Measurements from ENCODE around the gene SUCLG2. TPM values are rescaled to one million over a fixed set of nuclear protein-coding genes. Genes with fewer than 3 reads are reported as not detected.

SUCLG2 gene
- total RNA-seq, 1 donor from 2014 or later = 99.2 TPM

- no peak for ATAC-seq
Measured at GRCh38 chr3:67534594-67534993, 119.8 kb downstream of the SUCLG2 start.

GRCh38 chr3:67531181-67532101, 123.0 kb downstream of the SUCLG2 start:
- DNase-seq (ENCODE audit: missing footprints) (no peak), ATAC-seq (no peak)
- intact Hi-C loops (cut with DNase I) = no loop called here

More at GRCh38 chr3:67534594-67534993, 119.8 kb downstream of the SUCLG2 start:
- intact Hi-C loops (cut with DNase I) = no loop called here
- DNase-seq (ENCODE audit: missing footprints) = no peak

GRCh38 chr3:67529915-67530314, 124.5 kb downstream of the SUCLG2 start:
- intact Hi-C loops (cut with DNase I) = no loop called here
- DNase-seq (ENCODE audit: missing footprints) (no peak), ATAC-seq (no peak)

GRCh38 chr3:67529337-67529736, 125.1 kb downstream of the SUCLG2 start:
- intact Hi-C loops (cut with DNase I) = no loop called here
- ATAC-seq (no peak), DNase-seq (ENCODE audit: missing footprints) (no peak)

- DNase-seq (ENCODE audit: missing footprints) (no peak), ATAC-seq (no peak)
- intact Hi-C loops (cut with DNase I) = no loop called here
Measured at GRCh38 chr3:67526246-67526645, 128.2 kb downstream of the SUCLG2 start.

- no peak for DNase-seq (ENCODE audit: missing footprints)
- intact Hi-C loops (cut with DNase I) = no loop called here
- ATAC-seq = no peak
Measured at GRCh38 chr3:67524046-67524445, 130.4 kb downstream of the SUCLG2 start.

- ATAC-seq = no peak
- intact Hi-C loops (cut with DNase I) = no loop called here
- no peak for DNase-seq (ENCODE audit: missing footprints)
Measured at GRCh38 chr3:67522081-67522480, 132.3 kb downstream of the SUCLG2 start.

- intact Hi-C loops (cut with DNase I) = no loop called here
- no peak for DNase-seq (ENCODE audit: missing footprints)
- ATAC-seq = no peak
Measured at GRCh38 chr3:67521053-67521646, 133.3 kb downstream of the SUCLG2 start.

GRCh38 chr3:67518236-67518635, 136.2 kb downstream of the SUCLG2 start:
- intact Hi-C loops (cut with DNase I) = no loop called here
- DNase-seq (ENCODE audit: missing footprints) (no peak), ATAC-seq (no peak)

- intact Hi-C loops (cut with DNase I) = no loop called here
- ATAC-seq = no peak
- no peak for DNase-seq (ENCODE audit: missing footprints)
Measured at GRCh38 chr3:67517781-67518180, 136.6 kb downstream of the SUCLG2 start.

GRCh38 chr3:67516496-67516895, 137.9 kb downstream of the SUCLG2 start:
- intact Hi-C loops (cut with DNase I) = no loop called here
- ATAC-seq = no peak
- DNase-seq (ENCODE audit: missing footprints) = no peak

- DNase-seq (ENCODE audit: missing footprints) (no peak), ATAC-seq (no peak)
- intact Hi-C loops (cut with DNase I) = no loop called here
Measured at GRCh38 chr3:67515778-67516177, 138.6 kb downstream of the SUCLG2 start.

GRCh38 chr3:67509471-67510075, 144.8 kb downstream of the SUCLG2 start:
- intact Hi-C loops (cut with DNase I) = no loop called here
- no peak for ATAC-seq
- DNase-seq (ENCODE audit: missing footprints) = no peak

GRCh38 chr3:67507584-67507983, 146.8 kb downstream of the SUCLG2 start:
- ATAC-seq (no peak), DNase-seq (ENCODE audit: missing footprints) (no peak)
- intact Hi-C loops (cut with DNase I) = no loop called here

- intact Hi-C loops (cut with DNase I) = no loop called here
- no peak for DNase-seq (ENCODE audit: missing footprints)
- ATAC-seq = no peak
Measured at GRCh38 chr3:67500709-67501108, 153.7 kb downstream of the SUCLG2 start.

GRCh38 chr3:67497746-67498145, 156.7 kb downstream of the SUCLG2 start:
- intact Hi-C loops (cut with DNase I) = no loop called here
- no peak for ATAC-seq
- no peak for DNase-seq (ENCODE audit: missing footprints)

GRCh38 chr3:67495751-67496150, 158.7 kb downstream of the SUCLG2 start:
- intact Hi-C loops (cut with DNase I) = no loop called here
- DNase-seq (ENCODE audit: missing footprints) (no peak), ATAC-seq (no peak)

GRCh38 chr3:67493808-67494207, 160.6 kb downstream of the SUCLG2 start:
- intact Hi-C loops (cut with DNase I) = no loop called here
- no peak for DNase-seq (ENCODE audit: missing footprints)
- no peak for ATAC-seq

- ATAC-seq = no peak
- DNase-seq (ENCODE audit: missing footprints) = no peak
- intact Hi-C loops (cut with DNase I) = no loop called here
Measured at GRCh38 chr3:67490658-67491057, 163.8 kb downstream of the SUCLG2 start.

GRCh38 chr3:67489816-67490215, 164.6 kb downstream of the SUCLG2 start:
- no peak for ATAC-seq
- DNase-seq (ENCODE audit: missing footprints) = no peak
- intact Hi-C loops (cut with DNase I) = no loop called here
